Measurements from ENCODE around the gene KCTD13. TPM values are rescaled to one million over a fixed set of nuclear protein-coding genes. Genes with fewer than 3 reads are reported as not detected.
"Not testable (repeated sequence)": the region's sequence is repeated elsewhere in the genome, so short reads cannot be mapped to it uniquely, and the experiment has no call there.

Gene KCTD13
- total RNA-seq, 1 donor from 2014 or later, result 6.9 TPM

DNA sequence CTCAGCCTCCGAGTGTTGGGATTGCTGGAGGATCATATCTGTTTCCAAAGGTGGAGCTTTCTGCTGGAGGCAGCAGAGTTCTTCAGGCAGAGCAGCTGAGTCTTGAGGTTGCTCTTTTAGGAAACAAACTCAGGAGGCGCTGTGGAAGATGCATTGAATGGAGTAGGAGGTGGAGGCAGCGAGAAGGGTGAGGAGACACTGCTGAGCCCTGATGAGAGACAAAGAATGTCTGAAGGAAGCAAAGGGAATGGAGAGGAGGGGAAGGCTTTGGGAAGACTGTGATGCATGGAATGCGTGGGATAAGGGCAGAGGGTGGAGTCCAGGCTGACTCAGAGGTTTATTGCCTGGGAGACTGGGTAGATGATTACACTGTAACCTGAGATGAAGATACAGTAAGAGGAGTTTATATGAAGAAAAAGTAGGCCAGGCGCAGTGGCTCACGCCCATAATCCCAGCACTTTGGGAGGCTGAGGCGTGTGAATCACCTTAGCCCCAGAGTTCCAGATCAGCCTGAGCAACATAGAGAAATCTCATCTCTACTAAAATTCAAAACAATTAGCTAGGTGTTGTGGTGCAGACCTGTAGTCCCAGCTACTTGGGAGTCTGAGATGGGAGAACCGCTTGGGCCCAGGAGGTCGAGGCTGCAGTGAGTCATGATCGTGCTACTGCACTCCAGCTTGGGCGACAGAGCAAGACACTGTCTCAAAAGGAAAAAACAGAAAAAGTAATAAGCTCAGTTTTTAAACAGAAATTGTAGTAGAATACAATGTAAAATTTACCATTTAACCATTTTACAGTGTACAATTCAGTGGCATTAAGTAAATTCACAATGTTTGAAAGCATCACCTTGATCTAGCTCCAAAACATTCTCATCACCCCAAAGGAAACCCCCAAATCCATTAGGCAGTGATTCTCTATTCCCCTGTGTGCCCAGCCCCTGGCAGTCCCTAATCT lies 18.1 kb upstream of the KCTD13 start:
- DNase-seq, result peak; percentile 30

DNA sequence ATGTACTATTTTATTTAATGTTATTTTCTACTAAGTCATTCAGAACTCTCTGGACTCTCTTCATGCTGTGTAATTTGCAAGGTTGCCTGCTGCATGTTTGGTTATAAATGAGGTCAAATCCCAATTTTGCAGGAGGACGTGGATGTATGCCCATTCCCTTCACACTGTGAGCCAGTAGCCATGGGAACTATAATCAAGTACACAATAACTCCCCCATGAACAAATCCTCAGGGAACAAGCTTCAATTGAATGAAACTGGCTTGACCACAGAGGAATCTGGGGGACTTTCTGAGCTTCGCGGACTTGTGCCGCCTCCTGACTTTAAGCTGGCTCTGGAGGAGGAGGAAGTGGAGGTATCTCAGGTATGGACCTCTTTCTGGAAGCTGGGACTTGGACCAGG lies 14.6 kb upstream of the KCTD13 start:
- no peak for DNase-seq

DNA sequence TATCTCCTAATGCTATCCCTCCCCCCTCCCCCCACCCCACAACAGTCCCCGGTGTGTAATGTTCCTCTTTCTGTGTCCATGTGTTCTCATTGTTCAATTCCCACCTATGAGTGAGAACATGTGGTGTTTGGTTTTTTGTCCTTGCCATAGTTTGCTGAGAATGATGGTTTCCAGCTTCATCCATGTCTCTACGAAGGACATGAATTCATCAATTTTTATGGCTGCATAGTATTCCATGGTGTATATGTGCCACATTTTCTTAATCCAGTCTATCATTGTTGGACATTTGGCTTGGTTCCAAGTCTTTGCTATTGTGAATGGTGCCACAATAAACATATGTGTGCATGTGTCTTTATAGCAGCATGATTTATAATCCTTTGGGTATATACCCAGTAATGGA lies 5.7 kb upstream of the KCTD13 start:
- DNase-seq, result not testable (repeated sequence)

DNA sequence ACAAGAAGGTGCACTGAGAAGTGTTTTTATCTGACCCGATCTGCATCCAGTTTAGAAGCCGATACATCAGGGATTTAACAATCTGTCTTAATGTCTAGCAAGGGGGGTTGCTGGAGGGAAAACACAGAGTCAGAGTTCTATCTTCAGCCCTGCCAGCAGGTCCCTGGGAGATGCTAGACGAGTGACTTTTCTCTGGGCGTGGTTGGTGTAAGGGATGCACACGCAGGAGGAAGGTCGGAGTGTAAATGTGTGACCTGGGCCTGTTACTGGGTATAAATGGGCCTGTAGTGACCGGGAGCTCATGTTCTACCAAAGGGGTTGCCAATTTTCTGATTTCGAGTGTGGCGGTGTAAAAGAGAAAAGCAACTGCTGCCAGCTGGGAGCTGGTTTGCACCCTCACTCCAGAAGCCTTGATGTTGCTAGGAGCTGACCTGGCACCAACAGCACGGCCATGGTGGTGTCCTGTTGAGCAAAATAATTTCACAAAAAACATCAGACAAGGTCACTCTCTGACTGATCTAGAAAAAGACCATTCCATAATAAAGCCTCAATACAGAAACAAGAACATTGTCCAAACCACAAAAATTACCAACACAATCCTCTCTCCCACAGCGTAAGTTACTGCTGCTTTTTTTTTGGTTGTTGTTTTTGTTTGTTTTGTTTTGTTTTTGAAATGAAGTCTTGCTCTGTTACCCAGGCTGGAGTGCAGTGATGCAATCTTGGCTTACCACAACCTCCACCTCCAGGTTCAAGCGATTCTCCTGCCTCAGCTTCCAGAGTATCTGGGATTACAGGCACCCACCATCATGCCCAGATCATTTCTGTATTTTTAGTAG lies 1.3 kb upstream of the KCTD13 start:
- DNase-seq, result no peak

DNA sequence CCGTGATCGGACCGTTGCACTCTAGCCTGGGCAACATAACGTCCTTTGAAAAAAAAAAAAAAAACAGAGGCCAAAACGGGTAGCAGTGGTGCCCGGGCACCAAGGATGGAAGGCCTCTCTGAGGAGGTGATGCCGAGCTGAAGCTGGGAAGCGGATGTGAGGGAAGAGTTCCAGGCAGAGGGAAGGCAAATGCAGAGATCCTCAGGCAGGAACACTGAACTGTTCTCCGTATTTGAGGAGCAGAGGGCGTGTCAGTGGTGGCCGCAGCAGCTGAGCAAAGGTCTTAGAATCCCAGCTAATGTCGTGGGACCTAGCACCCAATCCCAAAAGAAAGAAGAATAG lies 656 bp upstream of the KCTD13 start:
- peak; percentile 11 for DNase-seq

DNA sequence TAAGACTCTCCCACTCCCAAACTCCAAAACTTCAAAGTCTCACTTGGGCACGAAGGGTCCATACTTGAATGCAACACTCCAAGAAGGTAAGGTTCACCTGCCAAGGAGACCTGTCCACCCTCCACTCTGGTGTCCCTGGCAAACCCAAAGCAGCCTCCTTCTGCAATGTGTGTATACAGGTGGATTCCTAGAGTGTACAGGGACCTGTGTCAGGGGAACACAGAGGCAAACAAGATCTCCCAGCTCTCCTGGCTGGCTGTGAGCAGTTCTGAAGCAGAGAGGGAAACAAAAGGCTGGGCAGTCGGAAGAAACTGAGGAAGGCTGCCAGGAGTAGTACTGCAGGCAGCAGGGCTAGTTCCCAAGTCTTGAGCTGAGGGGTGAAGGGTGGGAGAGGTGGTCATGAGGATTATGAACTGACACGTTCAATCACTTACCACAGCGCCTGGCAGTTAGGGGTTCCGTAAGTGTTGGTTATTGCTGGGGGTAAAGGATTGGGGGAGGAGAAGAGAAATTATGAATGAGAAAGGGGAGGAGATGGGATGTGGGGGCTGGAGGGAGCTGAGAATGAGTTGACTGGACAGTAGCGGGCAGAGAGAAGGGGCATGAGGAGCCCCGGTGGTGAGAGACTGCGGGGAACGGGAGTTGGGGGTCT lies 795 bp downstream of the KCTD13 start:
- no peak for DNase-seq

DNA sequence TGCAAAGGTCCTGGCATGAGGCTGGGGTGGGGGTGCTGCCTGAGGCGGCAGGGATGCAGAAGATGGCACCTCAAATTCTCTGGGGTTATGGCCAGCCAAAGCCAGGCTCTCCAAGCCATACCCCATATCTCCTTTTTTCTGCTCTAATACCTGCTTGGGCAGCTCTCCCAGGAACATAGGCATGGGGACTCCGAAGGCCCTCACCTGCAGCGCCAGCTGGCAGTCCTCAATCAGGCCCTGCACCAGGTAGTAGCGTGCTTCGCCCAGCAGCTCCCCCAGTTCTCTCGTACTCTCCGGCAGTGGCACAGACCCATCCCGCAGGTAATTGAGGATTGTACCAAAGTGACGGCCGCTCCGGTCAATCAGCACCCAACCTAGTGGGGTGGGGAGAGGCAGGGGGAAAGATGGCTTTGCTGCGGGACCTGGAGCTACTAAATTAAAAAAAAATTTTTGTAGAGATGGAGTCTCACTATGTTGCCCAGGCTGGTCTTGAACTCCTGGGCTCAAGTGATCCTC lies 3.0 kb downstream of the KCTD13 start:
- no peak for DNase-seq

DNA sequence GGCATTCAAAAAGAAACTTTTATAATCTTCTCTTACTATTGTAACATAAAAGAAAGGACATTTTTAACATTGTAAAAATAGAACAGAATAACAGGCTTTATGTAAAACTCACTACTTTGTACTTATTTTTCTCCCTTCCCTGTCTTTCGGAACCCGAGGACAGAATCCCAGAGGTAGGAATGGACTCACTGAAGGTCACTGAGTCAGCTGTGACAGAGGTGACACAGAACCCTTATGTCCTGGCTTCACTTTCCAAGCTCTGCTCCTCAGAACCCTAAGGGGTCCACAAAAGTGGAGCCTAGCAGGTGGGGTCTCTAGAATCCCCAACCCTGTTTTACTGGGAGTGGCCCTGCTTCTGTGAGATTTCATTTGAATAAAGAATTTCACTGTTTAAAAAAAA lies 3.7 kb downstream of the KCTD13 start:
- no peak for DNase-seq

DNA sequence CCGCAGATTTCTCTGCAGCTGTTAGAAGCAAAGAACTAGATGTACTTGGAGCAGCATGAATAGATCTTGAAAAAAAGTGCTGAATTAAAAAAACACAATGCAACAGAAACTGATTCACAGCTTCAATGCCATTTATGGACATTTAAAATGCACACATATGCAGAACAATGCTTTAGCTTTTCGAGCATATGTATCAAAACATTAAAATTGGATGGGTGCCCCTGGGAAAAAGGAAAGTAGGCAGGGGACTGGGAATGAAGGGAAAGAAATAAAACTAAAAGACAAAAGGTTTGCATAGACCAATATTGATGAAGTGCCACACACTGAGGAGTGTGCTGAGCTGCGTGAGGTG lies 5.0 kb downstream of the KCTD13 start:
- no peak for DNase-seq

DNA sequence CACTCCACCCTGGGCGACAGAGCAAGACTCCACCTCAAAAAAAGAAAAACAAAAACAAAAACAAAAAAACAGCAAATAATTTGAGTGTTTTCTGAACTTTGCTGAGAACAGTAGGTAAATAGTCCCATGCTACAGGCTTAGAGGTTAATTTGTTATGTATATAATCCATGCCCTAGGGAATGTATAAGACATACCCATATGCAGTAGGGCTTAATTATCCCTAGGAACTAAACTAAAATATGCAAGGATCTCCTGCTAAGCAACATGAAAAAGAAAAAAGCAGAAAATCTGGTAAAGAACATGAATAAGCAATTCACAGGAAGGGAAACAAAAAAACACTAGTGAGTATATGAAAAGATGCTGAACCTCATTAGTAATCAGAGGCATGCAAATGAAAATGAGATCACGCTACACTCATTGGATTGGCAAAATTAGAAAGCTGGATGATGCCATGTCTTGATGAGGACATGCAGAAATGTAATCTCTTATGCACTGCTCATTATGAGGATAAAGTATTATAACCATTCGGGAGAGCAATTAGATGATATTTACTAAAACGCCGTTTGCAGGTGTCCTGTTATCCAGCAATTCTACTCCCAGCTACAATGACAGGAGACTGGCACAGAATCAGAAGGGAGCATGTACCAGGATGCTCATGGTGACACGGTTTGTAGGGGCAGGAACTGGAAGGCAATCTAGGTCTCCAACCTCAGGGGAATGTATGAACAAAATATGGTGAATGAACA lies 5.6 kb downstream of the KCTD13 start:
- DNase-seq, result no peak

DNA sequence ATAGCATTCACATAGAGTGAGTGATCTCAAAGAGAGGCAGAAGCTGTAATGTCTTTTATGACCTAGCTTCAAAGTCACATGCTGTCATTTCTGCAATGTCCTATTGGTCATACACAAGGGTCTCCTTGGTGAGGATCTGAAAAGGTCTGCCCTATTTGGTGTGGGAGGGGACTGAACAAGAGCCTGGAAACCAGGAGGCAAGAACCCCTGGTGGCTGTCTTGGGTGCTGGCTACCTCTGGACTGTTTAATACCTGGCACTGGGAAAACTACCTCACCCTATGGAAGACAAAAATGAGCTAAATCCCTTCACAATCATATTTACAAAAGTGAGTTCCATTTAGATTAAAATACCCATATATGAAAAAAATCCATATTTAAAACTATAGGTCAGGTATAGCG lies 9.0 kb downstream of the KCTD13 start:
- DNase-seq, result no peak

DNA sequence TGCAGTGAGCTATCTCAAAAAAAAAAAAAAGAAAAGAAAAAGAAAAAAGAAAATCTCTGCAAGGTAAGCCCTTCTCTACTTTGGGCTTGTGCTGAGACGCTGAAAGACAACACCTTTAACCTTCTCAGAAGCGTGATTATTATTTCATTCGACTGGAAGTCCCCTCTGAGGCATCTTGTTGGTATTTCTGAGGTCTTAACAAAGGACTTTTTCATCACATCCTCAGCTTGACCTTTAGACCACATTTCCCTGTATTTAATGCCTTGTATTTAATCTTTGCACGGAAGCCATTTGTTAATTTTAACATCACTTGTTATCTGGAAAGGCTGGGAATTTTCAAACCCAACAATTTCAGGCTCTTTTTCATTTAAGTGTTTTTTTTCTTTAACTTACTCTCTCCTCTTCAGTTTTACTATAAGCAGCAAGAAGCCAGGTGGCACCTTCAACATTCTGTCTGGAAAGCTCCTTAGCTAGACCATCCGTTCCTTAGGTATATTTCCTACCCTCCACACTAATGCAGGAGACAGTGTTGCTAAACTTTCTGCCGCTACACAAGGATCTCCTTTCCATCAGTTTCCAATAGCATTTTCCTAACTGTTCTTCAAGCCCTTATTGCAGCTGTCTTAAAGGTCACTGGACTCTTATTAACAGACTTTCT lies 10.3 kb downstream of the KCTD13 start:
- DNase-seq, result no peak

DNA sequence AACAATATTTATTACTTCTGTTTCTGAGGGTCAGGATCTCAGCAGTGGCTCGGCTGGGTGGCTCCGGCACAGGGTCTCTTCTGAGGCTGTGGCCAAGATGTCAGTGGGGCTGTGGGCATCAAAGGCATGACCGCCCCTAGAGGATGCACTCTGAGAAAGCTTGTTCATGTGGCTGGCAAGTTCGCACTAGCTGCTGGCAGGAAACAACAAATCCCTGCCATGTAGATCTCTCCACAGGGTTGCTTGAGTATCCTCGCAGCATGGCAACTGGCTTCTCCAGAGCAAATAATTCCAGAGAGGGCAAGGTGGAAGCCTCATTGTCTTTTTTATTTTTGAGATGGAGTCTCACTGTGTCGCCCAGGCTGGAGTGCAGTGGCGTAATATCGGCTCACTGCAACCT lies 12.5 kb downstream of the KCTD13 start:
- no peak for DNase-seq

DNA sequence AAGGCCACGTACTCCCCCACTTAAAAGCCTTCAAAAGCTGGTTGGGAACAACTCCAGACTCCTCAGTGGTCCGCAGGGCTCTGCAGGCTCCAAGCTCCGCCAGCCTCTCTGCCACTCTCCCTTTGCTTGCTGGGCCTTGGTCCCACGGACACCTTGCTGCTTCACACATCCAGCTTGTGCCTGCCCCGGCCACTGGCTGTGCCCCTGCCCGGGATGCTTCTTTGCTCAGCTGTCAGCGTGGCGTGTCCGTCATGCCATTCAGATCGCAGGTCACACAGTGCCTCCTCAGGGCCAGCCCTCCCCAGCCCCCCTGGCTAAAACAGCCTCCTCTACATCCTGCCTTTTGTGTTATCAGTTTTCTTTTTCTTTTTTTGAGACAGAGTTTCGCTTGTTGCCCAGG lies 13.9 kb downstream of the KCTD13 start:
- no peak for DNase-seq

DNA sequence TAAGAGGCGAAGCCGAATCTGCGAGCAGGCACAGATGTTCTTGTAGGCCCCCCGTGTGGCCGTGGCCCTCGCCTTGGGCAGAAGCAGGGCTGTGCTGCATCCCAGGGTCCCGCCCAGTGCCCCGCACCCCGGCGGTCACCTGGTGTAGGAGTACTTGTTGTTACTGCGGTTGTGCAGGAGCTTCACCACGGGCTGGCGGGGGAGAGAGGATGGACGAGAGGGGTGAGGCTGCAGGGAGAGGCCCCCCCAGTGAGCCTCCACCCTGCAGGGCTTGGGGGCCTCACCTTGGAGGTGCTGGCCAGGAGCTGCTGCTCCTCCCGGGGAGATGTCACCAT lies 14.4 kb downstream of the KCTD13 start:
- DNase-seq, result no peak

DNA sequence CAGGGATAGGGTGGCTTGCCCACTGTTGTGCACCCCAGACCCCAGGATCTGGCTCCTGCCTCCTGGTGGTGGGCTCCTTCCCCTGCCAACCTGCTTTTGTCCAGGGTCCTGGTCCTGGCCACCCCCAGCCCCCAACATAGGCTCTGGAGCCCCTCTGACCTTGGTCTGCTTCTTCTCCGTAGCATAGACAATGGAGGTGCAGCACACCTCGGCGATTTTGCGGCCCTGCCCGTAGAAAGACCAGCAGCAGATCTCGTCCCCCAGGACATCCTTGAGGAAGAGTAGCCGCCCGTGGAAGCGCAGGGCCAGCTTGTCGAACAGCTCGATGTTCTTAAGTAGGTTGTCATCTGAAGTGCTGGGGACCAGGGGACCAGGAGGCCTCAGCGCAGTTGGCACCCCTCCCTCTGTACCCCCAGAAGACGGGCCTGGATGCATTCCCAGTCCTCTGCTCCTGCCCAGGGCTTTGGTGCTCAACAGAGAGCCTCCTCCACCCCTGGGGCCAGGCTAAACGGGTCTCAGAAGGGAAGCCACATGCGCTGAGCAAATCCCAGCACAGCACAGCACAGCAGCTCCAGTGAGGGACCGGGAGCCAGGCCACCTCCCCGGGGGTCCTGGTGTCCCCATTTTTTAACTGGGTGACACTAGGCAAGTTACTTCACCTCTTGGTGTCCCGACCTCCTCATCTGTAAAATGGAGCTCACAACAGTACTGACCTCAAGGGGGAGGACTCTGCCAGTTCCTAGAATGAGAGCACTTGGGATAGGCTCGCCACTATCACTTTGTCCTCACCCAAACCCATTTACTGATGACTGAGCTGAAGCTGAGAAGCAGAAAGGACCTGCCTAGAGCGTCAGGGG lies 15.0 kb downstream of the KCTD13 start:
- no peak for DNase-seq

DNA sequence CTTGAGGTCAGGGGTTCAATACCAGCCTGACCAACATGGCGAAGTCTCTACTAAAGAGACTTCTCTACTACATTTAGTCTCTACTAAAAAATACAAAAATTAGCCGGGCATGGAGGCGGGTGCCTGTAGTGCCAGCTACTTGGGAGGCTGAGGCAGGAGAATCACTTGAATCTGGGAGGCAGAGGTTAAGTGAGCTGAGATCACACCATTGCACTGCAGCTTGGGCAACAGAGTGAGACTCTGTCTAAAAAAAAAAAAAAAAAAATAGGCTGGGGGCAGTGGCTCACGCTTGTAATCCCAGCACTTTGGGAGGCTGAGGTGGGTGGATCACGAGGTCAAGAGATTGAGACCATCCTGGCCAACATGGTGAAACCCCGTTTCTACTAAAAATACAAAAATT lies 16.2 kb downstream of the KCTD13 start:
- DNase-seq, result not testable (repeated sequence)

DNA sequence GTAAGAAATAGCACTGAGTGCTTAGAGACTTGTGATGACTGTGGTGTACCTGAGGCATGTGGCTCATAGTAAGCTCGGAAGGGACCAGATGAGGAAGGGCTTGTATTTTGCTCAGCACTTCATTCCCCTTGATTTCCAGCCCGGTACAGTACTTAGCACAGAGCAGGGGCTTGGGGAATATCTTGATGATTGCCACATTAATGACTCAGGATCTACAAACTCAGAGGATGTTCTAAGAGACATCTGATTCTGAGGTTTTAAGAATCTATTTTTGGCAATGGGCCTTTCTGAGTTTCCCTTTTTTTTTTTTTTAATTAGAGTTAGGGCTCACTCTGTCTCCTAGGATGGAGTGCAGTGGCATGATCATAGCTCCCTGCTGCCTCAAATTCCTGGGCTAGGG lies 16.6 kb downstream of the KCTD13 start:
- no peak for DNase-seq

DNA sequence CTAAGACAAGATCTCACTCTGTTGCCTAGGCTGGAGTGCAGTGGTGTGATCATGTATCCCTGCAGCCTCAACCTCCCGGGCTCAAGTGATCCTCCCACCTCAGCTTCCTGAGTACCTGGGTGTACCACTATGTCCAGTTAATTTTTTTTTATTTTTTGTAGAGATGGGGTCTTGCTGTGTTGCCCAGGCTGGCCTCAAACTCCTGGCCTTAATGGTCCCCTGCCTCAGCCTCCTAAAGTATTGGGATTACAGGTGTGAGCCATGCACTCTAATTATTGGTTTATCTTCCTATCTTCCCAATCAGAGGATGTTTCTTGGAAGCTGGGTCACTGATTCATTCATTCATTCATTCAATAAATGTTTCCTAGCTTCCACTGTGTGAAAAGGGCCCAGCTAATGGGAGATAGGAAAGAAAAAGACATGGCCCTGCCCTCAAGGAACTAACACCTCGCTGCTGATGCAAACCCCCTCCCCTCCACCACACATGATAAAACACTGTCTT lies 17.3 kb downstream of the KCTD13 start:
- DNase-seq, result no peak

DNA sequence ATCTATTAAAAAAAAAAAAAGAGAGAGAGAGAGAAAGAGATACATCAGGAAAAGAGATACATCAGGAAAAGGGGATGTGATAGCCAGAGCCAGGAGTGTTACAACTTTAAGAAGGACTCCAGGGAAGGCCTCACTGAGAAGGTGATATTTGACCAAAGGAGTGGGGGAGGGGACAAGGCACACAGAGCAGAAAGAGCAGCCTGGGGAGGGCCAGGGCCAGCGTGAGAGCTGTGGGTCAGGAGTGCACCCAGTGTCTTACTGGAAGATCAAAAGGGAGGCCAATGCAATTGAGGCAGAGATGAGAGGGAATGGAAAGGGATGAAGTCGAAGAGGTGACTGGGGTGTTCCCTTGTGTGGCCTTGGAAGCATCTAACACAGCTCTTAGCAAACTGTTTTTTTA lies 18.1 kb downstream of the KCTD13 start:
- DNase-seq, result no peak

Data from skin of body (tissue), 2 donors.